ENCODE measurements around the gene SEC61B. TPM values are rescaled to one million over a fixed set of nuclear protein-coding genes. Genes with fewer than 3 reads are reported as not detected.
"Not testable (repeated sequence)": the region's sequence is repeated elsewhere in the genome, so short reads cannot be mapped to it uniquely, and the experiment has no call there.

The SEC61B gene
- total RNA-seq, 2 donors from 2014 or later: 60.4 to 77.8 TPM

- DNase-seq (no peak), ATAC-seq (no peak)
- intact Hi-C loops (cut with DNase I): no loop called here
Measured at GRCh38 chr9:99189887-99190596, 32.0 kb upstream of the SEC61B start.

GRCh38 chr9:99190597-99191283 is 31.3 kb upstream of the SEC61B start:
- ATAC-seq: no peak
- intact Hi-C loops (cut with DNase I): no loop called here
- no peak for DNase-seq

GRCh38 chr9:99192786-99193465 is 29.2 kb upstream of the SEC61B start:
- intact Hi-C loops (cut with DNase I): no loop called here
- no peak for DNase-seq
- ATAC-seq: no peak

- DNase-seq: no peak
- intact Hi-C loops (cut with DNase I): no loop called here
Measured at GRCh38 chr9:99193466-99193821, 28.6 kb upstream of the SEC61B start.

GRCh38 chr9:99196484-99196883 is 25.6 kb upstream of the SEC61B start:
- ATAC-seq; DNase-seq; intact Hi-C loops (cut with DNase I): not testable (repeated sequence)

More at GRCh38 chr9:99193466-99193821, 28.6 kb upstream of the SEC61B start:
- ATAC-seq: no peak

GRCh38 chr9:99197124-99197630 is 24.9 kb upstream of the SEC61B start:
- DNase-seq: no peak
- ATAC-seq: no peak
- intact Hi-C loops (cut with DNase I): no loop called here

- DNase-seq: no peak
- intact Hi-C loops (cut with DNase I): no loop called here
- ATAC-seq: no peak
Measured at GRCh38 chr9:99197987-99198386, 24.1 kb upstream of the SEC61B start.

- intact Hi-C loops (cut with DNase I): no loop called here
- no peak for ATAC-seq
- no peak for DNase-seq
Measured at GRCh38 chr9:99199938-99200539, 22.0 kb upstream of the SEC61B start.

- DNase-seq: no peak
- ATAC-seq: no peak
- intact Hi-C loops (cut with DNase I): no loop called here
Measured at GRCh38 chr9:99201603-99202002, 20.5 kb upstream of the SEC61B start.

- intact Hi-C loops (cut with DNase I): no loop called here
- ATAC-seq: no peak
- no peak for DNase-seq
Measured at GRCh38 chr9:99210572-99210971, 11.5 kb upstream of the SEC61B start.

- DNase-seq: no peak
- intact Hi-C loops (cut with DNase I): no loop called here
- ATAC-seq: peak in 1 of 2 donors; percentile 25
Measured at GRCh38 chr9:99211746-99212145, 10.3 kb upstream of the SEC61B start.

- ATAC-seq (no peak), DNase-seq (no peak)
- intact Hi-C loops (cut with DNase I): no loop called here
Measured at GRCh38 chr9:99213197-99213596, 8.9 kb upstream of the SEC61B start.

GRCh38 chr9:99216073-99216472 is 6.0 kb upstream of the SEC61B start:
- DNase-seq: no peak
- intact Hi-C loops (cut with DNase I): no loop called here
- ATAC-seq: no peak

- no peak for DNase-seq
- intact Hi-C loops (cut with DNase I): no loop called here
- ATAC-seq: no peak
Measured at GRCh38 chr9:99220011-99220410, 2.1 kb upstream of the SEC61B start.

- DNase-seq (no peak), ATAC-seq (no peak)
- intact Hi-C loops (cut with DNase I): no loop called here
Measured at GRCh38 chr9:99221266-99221620, 839 bp upstream of the SEC61B start.

- intact Hi-C loops (cut with DNase I): no loop called here
- peak; percentile 17 to 49 for ATAC-seq
- DNase-seq: no peak
Measured at GRCh38 chr9:99222416-99223270, 561 bp downstream of the SEC61B start.

- no peak for DNase-seq
- intact Hi-C loops (cut with DNase I): no loop called here
- no peak for ATAC-seq
Measured at GRCh38 chr9:99224445-99224844, 2.4 kb downstream of the SEC61B start.

- no peak for DNase-seq
- intact Hi-C loops (cut with DNase I): no loop called here
- ATAC-seq: no peak
Measured at GRCh38 chr9:99226054-99226453, 4.0 kb downstream of the SEC61B start.

GRCh38 chr9:99230206-99230605 is 8.1 kb downstream of the SEC61B start:
- intact Hi-C loops (cut with DNase I): no loop called here
- no peak for DNase-seq
- no peak for ATAC-seq

All from left cardiac atrium (tissue), 4 donors.